ENCODE results near the gene ZNF606.

ZNF606 gene

GRCh38 chr19:57946316-57946715, 56.3 kb downstream of the ZNF606 start:
- DNase-seq = no peak
- intact Hi-C loops (cut with DNase I) = loop anchor here (10.0 kb wide), 1 partner anchor 58 kb away; the partner anchor contains the start of gene ZNF606

- intact Hi-C loops (cut with DNase I) = loop anchor here (10.0 kb wide), 1 partner anchor 63 kb away; the partner anchor contains the start of gene ZNF606
- no peak for DNase-seq
These were observed 61.0 kb downstream of the ZNF606 start for GRCh38 chr19:57941593-57941992.

GRCh38 chr19:57935731-57936130, 66.9 kb downstream of the ZNF606 start:
- intact Hi-C loops (cut with DNase I) = loop anchor here (10.0 kb wide), 1 partner anchor 219 kb away; the partner anchor contains the start of gene ZNF329
- DNase-seq = no peak

GRCh38 chr19:57934820-57935665, 67.6 kb downstream of the ZNF606 start, which contains the start of gene ZNF418:
TSS of gene ZNF418 (minus strand) at chr19:57935402. CDS start at chr19:57933822, 1,580 bp downstream.
- intact Hi-C loops (cut with DNase I) = loop anchor here (10.0 kb wide), 1 partner anchor 220 kb away; the partner anchor contains the start of gene ZNF329
- DNase-seq = peak; percentile 45 to 96 (median 76)

- DNase-seq = no peak
- intact Hi-C loops (cut with DNase I) = no loop called here
These were observed 75.0 kb downstream of the ZNF606 start for GRCh38 chr19:57927587-57927986.

Measured in posterior cingulate gyrus (tissue), 11 donors.